ENCODE data around the gene PTPRCAP.

Gene PTPRCAP

GRCh38 chr11:67395555-67396258, 41.8 kb downstream of the PTPRCAP start:
- no peak for DNase-seq (ENCODE audit: low read depth)

GRCh38 chr11:67393990-67394389, 43.5 kb downstream of the PTPRCAP start:
- no peak for DNase-seq (ENCODE audit: low read depth)

DNA sequence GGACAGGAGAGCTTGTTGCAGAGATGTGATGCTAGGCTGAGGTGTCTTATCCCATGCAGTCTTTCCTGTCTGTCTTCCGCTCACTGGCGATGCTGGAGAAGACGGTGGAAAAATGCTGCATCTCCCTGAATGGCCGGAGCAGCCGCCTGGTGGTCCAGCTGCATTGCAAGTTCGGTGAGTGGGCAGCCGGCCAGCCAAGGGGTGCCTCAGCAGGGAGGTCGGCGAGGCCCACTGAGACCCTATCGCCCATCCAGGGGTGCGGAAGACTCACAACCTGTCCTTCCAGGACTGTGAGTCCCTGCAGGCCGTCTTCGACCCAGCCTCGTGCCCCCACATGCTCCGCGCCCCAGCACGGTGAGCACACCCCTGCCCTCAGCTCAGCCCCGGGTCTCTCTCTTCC, 44.0 kb downstream of the PTPRCAP start:
- no peak for DNase-seq (ENCODE audit: low read depth)

GRCh38 chr11:67392183-67392715, 45.2 kb downstream of the PTPRCAP start:
- no peak for DNase-seq (ENCODE audit: low read depth)

- DNase-seq (ENCODE audit: low read depth), result no peak
Measured at GRCh38 chr11:67391304-67392182, 45.9 kb downstream of the PTPRCAP start, which contains the start of gene RAD9A. Gene RAD9A (plus strand): TSS chr11:67391986. CDS start chr11:67392045, 59 bp downstream.

- DNase-seq (ENCODE audit: low read depth), result no peak
Measured at GRCh38 chr11:67390947-67391303, 46.6 kb downstream of the PTPRCAP start.

- no peak for DNase-seq (ENCODE audit: low read depth)
Measured at GRCh38 chr11:67389477-67389876, 48.0 kb downstream of the PTPRCAP start.

- DNase-seq (ENCODE audit: low read depth), result no peak
Measured at GRCh38 chr11:67387518-67387917, 50.0 kb downstream of the PTPRCAP start.

GRCh38 chr11:67387069-67387468, 50.4 kb downstream of the PTPRCAP start:
- no peak for DNase-seq (ENCODE audit: low read depth)
